ENCODE measurements around the gene SLC38A2.

The SLC38A2 gene

GRCh38 chr12:46360908-46361666 is 11.5 kb downstream of the SLC38A2 start:
- H3K4me3 ChIP-seq (ENCODE audit: low read depth, low read length), result no peak overlapping the region
- TF ChIP-seq, protein P1, sequence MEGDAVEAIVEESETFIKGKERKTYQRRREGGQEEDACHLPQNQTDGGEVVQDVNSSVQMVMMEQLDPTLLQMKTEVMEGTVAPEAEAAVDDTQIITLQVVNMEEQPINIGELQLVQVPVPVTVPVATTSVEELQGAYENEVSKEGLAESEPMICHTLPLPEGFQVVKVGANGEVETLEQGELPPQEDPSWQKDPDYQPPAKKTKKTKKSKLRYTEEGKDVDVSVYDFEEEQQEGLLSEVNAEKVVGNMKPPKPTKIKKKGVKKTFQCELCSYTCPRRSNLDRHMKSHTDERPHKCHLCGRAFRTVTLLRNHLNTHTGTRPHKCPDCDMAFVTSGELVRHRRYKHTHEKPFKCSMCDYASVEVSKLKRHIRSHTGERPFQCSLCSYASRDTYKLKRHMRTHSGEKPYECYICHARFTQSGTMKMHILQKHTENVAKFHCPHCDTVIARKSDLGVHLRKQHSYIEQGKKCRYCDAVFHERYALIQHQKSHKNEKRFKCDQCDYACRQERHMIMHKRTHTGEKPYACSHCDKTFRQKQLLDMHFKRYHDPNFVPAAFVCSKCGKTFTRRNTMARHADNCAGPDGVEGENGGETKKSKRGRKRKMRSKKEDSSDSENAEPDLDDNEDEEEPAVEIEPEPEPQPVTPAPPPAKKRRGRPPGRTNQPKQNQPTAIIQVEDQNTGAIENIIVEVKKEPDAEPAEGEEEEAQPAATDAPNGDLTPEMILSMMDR (IDR thresholded peaks at IDR 0.05; ENCODE audit: low read depth, low read length), result no peak

- no peak overlapping the region for H3K4me3 ChIP-seq (ENCODE audit: low read depth, low read length)
- TF ChIP-seq, protein P1 (IDR thresholded peaks at IDR 0.05; ENCODE audit: low read depth, low read length), result no peak
Measured at GRCh38 chr12:46360370-46360769, 12.2 kb downstream of the SLC38A2 start.

DNA sequence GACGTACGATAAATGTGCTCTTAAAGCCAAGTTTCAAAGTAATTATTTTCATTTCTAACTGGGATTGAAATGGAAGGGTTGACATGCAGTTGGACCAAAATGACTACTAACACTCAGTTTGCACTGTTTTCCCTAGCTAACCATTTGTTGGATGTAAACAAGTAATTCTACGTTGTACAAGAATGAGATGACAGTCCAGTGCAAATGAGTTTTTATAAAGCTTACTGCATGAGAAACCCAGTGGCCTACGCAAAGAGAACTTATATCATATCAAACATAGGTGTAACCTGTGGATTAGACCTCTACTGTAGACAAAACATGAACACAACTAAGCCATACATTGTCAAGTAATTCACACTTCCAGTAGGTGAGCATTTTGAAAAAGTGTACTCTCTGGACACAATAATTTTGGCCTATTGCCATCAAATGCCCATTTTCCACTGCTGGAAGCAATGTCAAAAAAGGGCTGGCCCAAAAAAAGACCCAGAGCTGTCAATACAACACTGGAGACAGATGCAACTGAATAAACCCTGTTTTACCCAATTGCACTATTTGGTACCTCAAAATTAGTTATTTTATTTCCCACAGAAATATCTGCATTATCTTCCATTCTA is 12.8 kb downstream of the SLC38A2 start:
- no peak overlapping the region for H3K4me3 ChIP-seq (ENCODE audit: low read depth, low read length)
- TF ChIP-seq, protein P1 (IDR thresholded peaks at IDR 0.05; ENCODE audit: low read depth, low read length), result no peak

DNA sequence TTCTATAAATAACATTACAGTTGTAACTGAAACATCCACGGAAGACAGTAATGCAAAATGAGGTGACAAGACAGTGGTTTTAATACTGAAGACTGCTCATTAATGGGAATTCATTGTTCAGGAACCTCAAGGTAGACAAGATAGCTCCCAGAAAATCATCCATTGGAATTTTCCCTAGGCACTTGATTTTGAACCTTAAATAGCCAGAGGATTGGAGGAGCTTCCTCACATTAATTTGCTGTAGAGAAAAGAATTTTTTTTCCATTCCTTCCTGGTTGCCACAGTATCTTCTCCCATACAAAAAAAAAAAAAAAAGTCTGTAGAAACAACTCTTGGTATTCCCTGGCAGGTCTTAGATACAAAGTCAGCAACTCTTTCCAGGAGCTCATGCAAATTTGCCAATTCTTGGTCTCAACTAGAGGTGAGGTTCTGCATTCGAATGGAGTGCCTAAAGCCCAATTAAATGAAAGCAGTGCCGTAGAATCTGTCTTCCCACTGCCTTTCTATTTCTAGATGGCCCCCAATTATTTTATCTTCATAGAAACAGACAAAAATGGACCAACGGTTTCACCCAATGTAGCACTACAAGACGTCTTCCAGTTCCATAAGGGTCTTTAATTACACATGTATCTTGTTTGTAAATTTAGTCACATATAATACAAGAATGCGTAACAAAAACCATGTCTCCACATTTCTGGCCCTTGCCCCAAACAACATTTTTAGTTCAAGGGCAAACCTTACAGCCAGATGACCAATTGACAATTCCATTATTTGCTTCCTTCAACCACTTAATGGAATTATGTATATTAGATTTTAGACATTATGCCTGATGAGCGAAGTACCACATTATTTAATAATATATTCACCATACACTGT is 13.5 kb downstream of the SLC38A2 start:
- TF ChIP-seq, protein P1 (IDR thresholded peaks at IDR 0.05; ENCODE audit: low read depth, low read length), result no peak
- H3K4me3 ChIP-seq (ENCODE audit: low read depth, low read length), result no peak overlapping the region

DNA sequence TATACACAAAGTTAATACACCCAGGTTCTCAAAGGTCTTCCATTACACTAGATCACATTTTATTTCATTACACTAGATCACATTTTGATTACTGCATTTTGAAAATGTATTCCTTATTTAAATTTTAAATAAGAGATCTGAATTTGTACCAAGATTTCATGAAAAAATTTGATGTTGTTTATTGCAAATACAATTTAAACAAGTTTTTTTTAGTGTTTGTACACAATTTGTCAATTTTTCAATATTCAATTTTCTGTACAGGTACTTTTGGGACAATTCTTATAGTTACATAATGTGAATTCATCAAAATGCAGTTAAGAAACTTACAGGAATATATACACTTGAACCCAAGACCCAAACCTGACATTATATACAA is 14.3 kb downstream of the SLC38A2 start:
- no peak overlapping the region for H3K4me3 ChIP-seq (ENCODE audit: low read depth, low read length)
- TF ChIP-seq, protein P1 (IDR thresholded peaks at IDR 0.05; ENCODE audit: low read depth, low read length), result no peak

DNA sequence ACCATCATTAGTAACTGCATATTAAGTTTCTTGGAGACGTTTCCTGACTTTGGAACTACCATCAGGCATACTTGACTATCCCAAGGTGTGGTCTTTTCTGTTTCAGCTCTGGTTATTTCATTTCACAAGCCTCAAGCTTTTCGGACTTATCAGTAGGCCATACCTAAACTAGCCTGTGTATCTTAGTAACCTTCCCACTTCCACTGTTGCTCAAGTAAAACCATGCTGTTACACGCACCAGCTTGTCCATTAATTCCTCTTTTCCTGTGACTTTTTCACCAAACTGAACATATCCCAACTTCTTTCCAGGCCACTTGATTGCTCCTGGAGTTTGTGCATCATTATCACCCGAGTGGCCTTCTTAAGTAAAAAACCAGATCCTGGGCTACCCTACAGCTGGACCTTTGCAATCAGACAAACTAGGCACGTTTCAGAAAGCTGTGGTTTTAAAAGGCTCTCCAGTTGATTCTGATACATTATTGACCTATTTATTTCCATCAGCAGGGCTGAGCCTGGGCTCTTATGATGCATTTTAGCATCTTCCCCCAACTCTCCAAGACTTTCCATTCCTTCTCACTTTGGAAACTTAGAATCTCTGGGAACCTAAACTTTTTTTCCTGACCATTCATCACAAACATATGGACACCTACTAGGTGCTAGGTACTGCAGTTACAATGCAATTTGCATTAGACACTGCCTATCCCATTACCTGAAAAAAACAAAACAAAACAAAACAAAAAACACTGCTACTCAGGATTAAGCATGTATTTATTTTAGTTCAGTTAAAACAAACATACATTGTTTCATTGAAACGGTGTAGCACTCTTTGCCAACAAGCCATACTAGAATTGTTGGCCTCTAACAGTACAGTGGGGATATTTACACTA is 14.9 kb downstream of the SLC38A2 start:
- TF ChIP-seq, protein P1 (IDR thresholded peaks at IDR 0.05; ENCODE audit: low read depth, low read length), result no peak
- H3K4me3 ChIP-seq (ENCODE audit: low read depth, low read length), result no peak overlapping the region
